CD4-positive, CD25-positive, alpha-beta regulatory T cell (primary cell): ENCODE measurements around the gene TRAF5. TPM values are rescaled to one million over a fixed set of nuclear protein-coding genes. Genes with fewer than 3 reads are reported as not detected.

ENCODE experiments used
- ATAC-seq, 2 donors: fragments of 150-1000 bp; cut with Tn5 transposase; one replicate each; pipeline ENCODE4 v1.10.0; 2021; ENCODE audit warnings: low read depth in 2 of 2, moderate number of reproducible peaks in 2 of 2, moderate library complexity in 1 of 2
- DNase-seq, 3 donors: peaks; one replicate each; pipeline versions ENCODE4 v3.0.0 to v3.0.0-alpha.2; 2012 to 2022; ENCODE audit warnings: mixed read lengths in 1 of 3
- H3K27ac ChIP-seq: one replicate; pipeline ENCODE4 v1.7.0; 2013; ENCODE audit warnings: mild to moderate bottlenecking, low read length; ENCODE audit not compliant: insufficient read depth, poor library complexity, severe bottlenecking
- H3K27me3 ChIP-seq: one replicate; pipeline ENCODE4 v1.7.0; 2013; ENCODE audit warnings: low read length; ENCODE audit not compliant: control insufficient read depth, insufficient read depth
- H3K36me3 ChIP-seq: one replicate; pipeline ENCODE4 v1.7.0; 2013; ENCODE audit warnings: mild to moderate bottlenecking, low read length, moderate library complexity; ENCODE audit not compliant: control insufficient read depth, insufficient read depth
- H3K4me1 ChIP-seq: 2 replicates; pipeline ENCODE4 v1.7.0; 2013; ENCODE audit warnings: mild to moderate bottlenecking, low read length; ENCODE audit not compliant: insufficient read depth, control insufficient read depth, poor library complexity, severe bottlenecking
- H3K4me3 ChIP-seq: one replicate; pipeline ENCODE4 v1.7.0; 2013; ENCODE audit warnings: low read depth, mild to moderate bottlenecking, low read length, moderate library complexity
- H3K9me3 ChIP-seq, 2 experiments: 1 replicate in 1 of 2; 2 replicates in 1 of 2; pipeline ENCODE4 v1.7.0; 2013; ENCODE audit warnings: low read length in 2 of 2, mild to moderate bottlenecking in 1 of 2, moderate library complexity in 1 of 2; ENCODE audit not compliant: control insufficient read depth in 2 of 2
- H3K27ac Mint-ChIP-seq, 3 donors: one replicate each; pipeline ENCODE4 v1.8.0; 2020 to 2022; ENCODE audit warnings: mild to moderate bottlenecking in 3 of 3, mixed read lengths in 3 of 3, moderate library complexity in 2 of 3
- H3K27me3 Mint-ChIP-seq: one replicate; pipeline ENCODE4 v1.8.0; 2022; ENCODE audit warnings: mild to moderate bottlenecking, mixed read lengths
- H3K36me3 Mint-ChIP-seq: one replicate; pipeline ENCODE4 v1.8.0; 2020; ENCODE audit warnings: mixed read lengths
- H3K4me1 Mint-ChIP-seq, 4 donors: one replicate each; pipeline ENCODE4 v1.8.0; 2020 to 2022; ENCODE audit warnings: mixed read lengths in 4 of 4, mild to moderate bottlenecking in 1 of 4
- H3K4me3 Mint-ChIP-seq, 4 donors: one replicate each; pipeline ENCODE4 v1.8.0; 2020 to 2022; ENCODE audit warnings: mild to moderate bottlenecking in 4 of 4, mixed read lengths in 4 of 4, moderate library complexity in 3 of 4
- H3K9me3 Mint-ChIP-seq, 7 donors: one replicate each; pipeline ENCODE4 v1.8.0; 2020 to 2022; ENCODE audit warnings: mixed read lengths in 7 of 7, mild to moderate bottlenecking in 3 of 7, moderate library complexity in 2 of 7
- polyA plus RNA-seq, 4 donors: library from polyadenylated mRNA; unstranded; fragments of 300-500 nt; fragmentation: Illumina TruSeq; gene quantifications; one replicate each; pipeline ENCODE4 v1.2.3, GENCODE V29; 2021
- total RNA-seq: library from RNA; stranded (reverse); gene quantifications from one replicate; pipeline ENCODE4 v1.2.3, GENCODE V29; 2022

Gene TRAF5
- total and polyA plus RNA-seq, 5 donors from 2014 or later = 34.4 to 58.3 (median 39.5) TPM

DNA sequence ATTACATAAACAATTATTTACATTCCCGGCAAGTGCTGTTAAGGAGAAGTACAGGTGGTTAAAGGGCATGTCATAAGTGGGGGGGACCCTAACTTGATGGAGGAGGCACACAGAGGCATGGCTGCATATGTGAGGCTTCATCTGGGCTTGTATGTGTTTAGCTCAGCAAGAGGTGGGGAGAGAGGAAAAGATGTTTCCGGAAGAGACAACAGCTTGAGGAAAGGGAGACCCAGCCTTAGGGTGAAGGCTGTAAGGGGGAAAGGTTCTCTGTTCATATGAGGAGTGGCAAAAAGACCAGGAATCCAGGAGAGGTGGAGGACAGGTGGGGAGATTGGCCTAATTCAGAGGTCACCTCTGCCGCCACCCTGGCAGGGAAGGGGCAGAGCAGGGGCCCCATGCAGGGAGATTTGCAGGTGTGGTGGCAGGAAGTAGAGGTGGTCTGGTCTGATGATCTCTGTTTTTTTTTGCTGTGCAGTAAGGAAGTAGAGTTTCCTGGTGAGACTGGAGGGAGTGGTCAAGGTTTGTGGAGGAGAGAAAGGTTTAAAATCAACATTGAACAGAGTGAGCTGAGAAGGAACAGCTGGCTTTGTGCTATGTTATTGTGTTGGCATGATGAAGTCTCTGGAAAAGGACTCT lies 9.0 kb downstream of the TRAF5 start:
- Mint-ChIP-seq H3K4me3 (peak overlapping the region; percentile 72 to 88 (median 78)), H3K27me3 (no peaks in the 10 kb centered on the region), H3K27ac (peak overlapping the region; percentile 90 to 95 (median 94)), H3K4me1 (peaks cover 50 to 99% (median 80%) of the 10 kb centered on the region in 4 donors), H3K9me3 (peaks cover 0 to 2% (median 0%) of the 10 kb centered on the region in 7 donors), H3K36me3 (peaks cover 4% of the 10 kb centered on the region)
- Histone ChIP-seq H3K27me3 (no peaks in the 10 kb centered on the region), H3K27ac (peak overlapping the region; percentile 74), H3K4me1 (peaks cover 93% of the 10 kb centered on the region), H3K36me3 (peaks cover 9% of the 10 kb centered on the region), H3K9me3 (no peaks in the 10 kb centered on the region), H3K4me3 (peak overlapping the region; percentile 79)
- DNase-seq = peak in 2 of 3 donors; percentile 28 to 78
- ATAC-seq = peak; percentile 72 to 73

- H3K36me3 ChIP-seq = peaks cover 7% of the 10 kb centered on the region
- H3K4me3 Mint-ChIP-seq = peak overlapping the region; percentile 72 to 88 (median 78)
- peaks cover 44 to 99% (median 80%) of the 10 kb centered on the region in 4 donors for H3K4me1 Mint-ChIP-seq
- H3K27me3 ChIP-seq = no peaks in the 10 kb centered on the region
- DNase-seq (no peak), ATAC-seq (no peak)
- peak overlapping the region; percentile 90 to 95 (median 94) for H3K27ac Mint-ChIP-seq
- H3K4me1 ChIP-seq = peaks cover 92% of the 10 kb centered on the region
- peaks cover 4% of the 10 kb centered on the region for H3K36me3 Mint-ChIP-seq
- H3K4me3 ChIP-seq = peak overlapping the region; percentile 79
- no peaks in the 10 kb centered on the region for H3K9me3 ChIP-seq
- peaks cover 0 to 4% (median 0%) of the 10 kb centered on the region in 7 donors for H3K9me3 Mint-ChIP-seq
- H3K27ac ChIP-seq = peak overlapping the region; percentile 74
- H3K27me3 Mint-ChIP-seq = no peaks in the 10 kb centered on the region
Measured at GRCh38 chr1:211336161-211336560, 9.5 kb downstream of the TRAF5 start.

- peak overlapping the region; percentile 74 for H3K27ac ChIP-seq
- peaks cover 41 to 99% (median 82%) of the 10 kb centered on the region in 4 donors for H3K4me1 Mint-ChIP-seq
- no peaks in the 10 kb centered on the region for H3K27me3 Mint-ChIP-seq
- peaks cover 7% of the 10 kb centered on the region for H3K36me3 ChIP-seq
- ATAC-seq = no peak
- H3K4me1 ChIP-seq = peaks cover 91% of the 10 kb centered on the region
- H3K36me3 Mint-ChIP-seq = peaks cover 9% of the 10 kb centered on the region
- no peaks in the 10 kb centered on the region for H3K9me3 ChIP-seq
- DNase-seq = no peak
- H3K27me3 ChIP-seq = no peaks in the 10 kb centered on the region
- H3K9me3 Mint-ChIP-seq = peaks cover 0 to 4% (median 0%) of the 10 kb centered on the region in 7 donors
- peak overlapping the region; percentile 32 for H3K4me3 ChIP-seq
- H3K4me3 Mint-ChIP-seq = peak overlapping the region; percentile 63 to 88 (median 72)
- peak overlapping the region; percentile 90 to 95 (median 94) for H3K27ac Mint-ChIP-seq
Measured at GRCh38 chr1:211336775-211337174, 10.1 kb downstream of the TRAF5 start.

GRCh38 chr1:211337430-211338223 lies 11.0 kb downstream of the TRAF5 start:
- H3K4me1 ChIP-seq = peaks cover 91% of the 10 kb centered on the region
- peaks cover 7% of the 10 kb centered on the region for H3K36me3 ChIP-seq
- H3K4me3 Mint-ChIP-seq = peak overlapping the region; percentile 44 to 88 (median 72)
- peak overlapping the region; percentile 42 for H3K27ac ChIP-seq
- peaks cover 0 to 4% (median 0%) of the 10 kb centered on the region in 7 donors for H3K9me3 Mint-ChIP-seq
- no peaks in the 10 kb centered on the region for H3K9me3 ChIP-seq
- no peaks in the 10 kb centered on the region for H3K27me3 ChIP-seq
- H3K27me3 Mint-ChIP-seq = no peaks in the 10 kb centered on the region
- no peak for DNase-seq
- peak overlapping the region; percentile 90 to 95 (median 94) for H3K27ac Mint-ChIP-seq
- peaks cover 10% of the 10 kb centered on the region for H3K36me3 Mint-ChIP-seq
- no peak for ATAC-seq
- peaks cover 40 to 98% (median 82%) of the 10 kb centered on the region in 4 donors for H3K4me1 Mint-ChIP-seq
- H3K4me3 ChIP-seq = peak overlapping the region; percentile 41

GRCh38 chr1:211338224-211338620 lies 11.6 kb downstream of the TRAF5 start:
- H3K27ac ChIP-seq = no peak overlapping the region
- peak overlapping the region; percentile 39 to 88 (median 72) for H3K4me3 Mint-ChIP-seq

GRCh38 chr1:211339631-211340041 lies 13.0 kb downstream of the TRAF5 start:
- Mint-ChIP-seq H3K36me3 (peaks cover 9% of the 10 kb centered on the region), H3K27ac (peak overlapping the region; percentile 83 to 90 (median 84)), H3K27me3 (no peaks in the 10 kb centered on the region), H3K9me3 (peaks cover 0 to 4% (median 0%) of the 10 kb centered on the region in 7 donors), H3K4me3 (peak overlapping the region; percentile 56 to 81 (median 72)), H3K4me1 (peaks cover 47 to 98% (median 85%) of the 10 kb centered on the region in 4 donors)
- H3K36me3 ChIP-seq = peaks cover 7% of the 10 kb centered on the region
- H3K27me3 ChIP-seq = no peaks in the 10 kb centered on the region
- H3K9me3 ChIP-seq = no peaks in the 10 kb centered on the region
- H3K4me1 ChIP-seq = peaks cover 95% of the 10 kb centered on the region
- peak in 1 of 3 donors; percentile 56 for DNase-seq
- H3K27ac ChIP-seq = no peak overlapping the region
- H3K4me3 ChIP-seq = no peak overlapping the region
- ATAC-seq = peak; percentile 35 to 59

More at GRCh38 chr1:211338224-211338620, 11.6 kb downstream of the TRAF5 start:
- Histone ChIP-seq H3K9me3 (no peaks in the 10 kb centered on the region), H3K27me3 (no peaks in the 10 kb centered on the region), H3K4me1 (peaks cover 91% of the 10 kb centered on the region), H3K36me3 (peaks cover 7% of the 10 kb centered on the region), H3K4me3 (peak overlapping the region; percentile 41)
- H3K4me1 Mint-ChIP-seq = peaks cover 41 to 98% (median 82%) of the 10 kb centered on the region in 4 donors
- ATAC-seq = no peak
- H3K9me3 Mint-ChIP-seq = peaks cover 0 to 4% (median 0%) of the 10 kb centered on the region in 7 donors
- no peak for DNase-seq
- no peaks in the 10 kb centered on the region for H3K27me3 Mint-ChIP-seq
- H3K36me3 Mint-ChIP-seq = peaks cover 10% of the 10 kb centered on the region
- peak overlapping the region in 2 of 3 donors; percentile 90 to 94 for H3K27ac Mint-ChIP-seq

DNA sequence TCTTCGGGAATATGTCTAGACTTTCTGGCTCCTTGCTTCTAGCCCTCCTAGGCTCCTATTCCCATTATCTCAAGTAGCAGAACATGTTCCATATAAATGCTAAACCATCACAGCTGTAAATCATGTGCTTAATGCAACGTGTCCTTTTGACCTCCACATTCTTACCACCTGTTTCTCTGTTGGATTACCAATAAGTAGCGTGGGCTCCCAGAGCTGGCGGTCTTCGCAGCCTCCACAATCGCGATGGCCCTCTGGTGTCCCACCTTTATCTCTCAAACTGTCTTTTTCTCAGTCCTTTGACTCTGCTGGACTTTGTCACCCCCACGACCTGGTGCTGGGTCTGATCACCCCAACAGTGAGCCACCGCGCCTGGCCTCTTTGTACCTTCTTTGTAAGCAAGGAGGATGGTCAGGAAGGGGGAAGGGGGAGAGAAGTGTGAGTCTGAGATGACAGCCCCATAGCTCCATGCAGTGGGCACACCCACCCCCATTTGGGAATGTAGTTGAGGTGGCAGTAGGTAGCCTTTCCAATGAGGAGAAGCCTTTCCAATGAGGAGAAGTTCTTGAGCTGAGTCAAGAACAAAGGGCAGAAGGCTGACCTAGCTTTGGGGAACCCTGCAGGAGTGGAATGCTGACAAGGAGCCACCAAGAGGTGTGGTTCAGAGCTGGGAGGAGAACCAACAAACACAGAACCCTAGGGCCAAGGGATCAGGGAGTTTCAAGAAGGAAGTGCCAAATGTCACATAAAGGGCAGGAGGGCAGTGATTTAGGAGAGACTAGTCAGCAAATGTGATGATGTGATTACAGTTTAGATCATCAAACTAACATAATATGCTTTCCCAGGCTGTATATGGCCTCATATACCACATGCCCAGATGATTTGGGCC lies 14.2 kb downstream of the TRAF5 start:
- no peak overlapping the region for H3K4me3 ChIP-seq
- no peaks in the 10 kb centered on the region for H3K27me3 ChIP-seq
- no peaks in the 10 kb centered on the region for H3K9me3 ChIP-seq
- Mint-ChIP-seq H3K27ac (peak overlapping the region in 2 of 3 donors; percentile 77 to 82), H3K4me3 (peak overlapping the region; percentile 3 to 90 (median 39)), H3K36me3 (peaks cover 8% of the 10 kb centered on the region), H3K4me1 (peaks cover 36 to 98% (median 80%) of the 10 kb centered on the region in 4 donors), H3K9me3 (peaks cover 0 to 4% (median 0%) of the 10 kb centered on the region in 7 donors), H3K27me3 (no peaks in the 10 kb centered on the region)
- ATAC-seq = no peak
- peaks cover 13% of the 10 kb centered on the region for H3K36me3 ChIP-seq
- H3K4me1 ChIP-seq = peaks cover 89% of the 10 kb centered on the region
- H3K27ac ChIP-seq = no peak overlapping the region
- no peak for DNase-seq
